Transverse colon (tissue), 3 donors: ENCODE measurements around the gene ETNK2.

ENCODE experiments used
- EP300 ChIP-seq: sonication (generic); formaldehyde crosslinking; IDR thresholded peaks from one replicate; pipeline ENCODE4 v1.6.1; 2017; ENCODE audit warnings: antibody characterized with exemption, low read depth
- POLR2A ChIP-seq: fragments of 450-650 bp; IDR thresholded peaks from one replicate; pipeline ENCODE4 v1.6.1; 2016; ENCODE audit warnings: antibody characterized with exemption, mild to moderate bottlenecking, moderate library complexity
- TF ChIP-seq, protein P1 (sequence below), 5 experiments: fragments of 200-600 bp in 3 of 5; fragments of 450-650 bp in 2 of 5; sonication (generic) in 3 of 5; IDR thresholded peaks; 1 replicate in 2 of 5; 2 replicates in 3 of 5; pipeline ENCODE4 v1.5.1; 2016 to 2017; ENCODE audit warnings: antibody characterized with exemption in 5 of 5, inconsistent platforms in 3 of 5, mild to moderate bottlenecking in 2 of 5, moderate library complexity in 1 of 5

DNA sequence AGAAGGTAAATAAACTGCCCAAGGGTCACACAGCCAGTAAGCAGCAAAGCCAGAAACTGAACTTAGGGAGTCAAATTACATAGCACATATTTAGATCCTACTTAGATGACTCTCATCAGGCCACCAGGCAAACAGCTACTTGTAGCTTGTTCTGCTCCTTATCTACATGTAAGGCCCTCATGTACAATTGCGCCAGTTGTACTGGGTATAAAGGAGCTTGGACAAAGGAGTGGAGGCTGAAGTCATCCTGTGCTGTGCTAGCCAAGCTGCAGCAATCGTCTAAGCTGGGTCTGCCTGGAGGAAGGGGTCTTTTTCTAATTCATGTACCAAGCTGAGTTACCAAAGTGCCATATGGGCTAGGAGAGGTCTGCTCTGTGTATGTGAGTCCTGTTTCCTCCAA is 12.8 kb downstream of the ETNK2 start:
- TF ChIP-seq, protein P1, sequence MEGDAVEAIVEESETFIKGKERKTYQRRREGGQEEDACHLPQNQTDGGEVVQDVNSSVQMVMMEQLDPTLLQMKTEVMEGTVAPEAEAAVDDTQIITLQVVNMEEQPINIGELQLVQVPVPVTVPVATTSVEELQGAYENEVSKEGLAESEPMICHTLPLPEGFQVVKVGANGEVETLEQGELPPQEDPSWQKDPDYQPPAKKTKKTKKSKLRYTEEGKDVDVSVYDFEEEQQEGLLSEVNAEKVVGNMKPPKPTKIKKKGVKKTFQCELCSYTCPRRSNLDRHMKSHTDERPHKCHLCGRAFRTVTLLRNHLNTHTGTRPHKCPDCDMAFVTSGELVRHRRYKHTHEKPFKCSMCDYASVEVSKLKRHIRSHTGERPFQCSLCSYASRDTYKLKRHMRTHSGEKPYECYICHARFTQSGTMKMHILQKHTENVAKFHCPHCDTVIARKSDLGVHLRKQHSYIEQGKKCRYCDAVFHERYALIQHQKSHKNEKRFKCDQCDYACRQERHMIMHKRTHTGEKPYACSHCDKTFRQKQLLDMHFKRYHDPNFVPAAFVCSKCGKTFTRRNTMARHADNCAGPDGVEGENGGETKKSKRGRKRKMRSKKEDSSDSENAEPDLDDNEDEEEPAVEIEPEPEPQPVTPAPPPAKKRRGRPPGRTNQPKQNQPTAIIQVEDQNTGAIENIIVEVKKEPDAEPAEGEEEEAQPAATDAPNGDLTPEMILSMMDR (IDR thresholded peaks at IDR 0.05): no peak
- TF ChIP-seq POLR2A (no peak), EP300 (no peak)
